ENCODE results near the gene TMEM229B.

The TMEM229B gene

DNA sequence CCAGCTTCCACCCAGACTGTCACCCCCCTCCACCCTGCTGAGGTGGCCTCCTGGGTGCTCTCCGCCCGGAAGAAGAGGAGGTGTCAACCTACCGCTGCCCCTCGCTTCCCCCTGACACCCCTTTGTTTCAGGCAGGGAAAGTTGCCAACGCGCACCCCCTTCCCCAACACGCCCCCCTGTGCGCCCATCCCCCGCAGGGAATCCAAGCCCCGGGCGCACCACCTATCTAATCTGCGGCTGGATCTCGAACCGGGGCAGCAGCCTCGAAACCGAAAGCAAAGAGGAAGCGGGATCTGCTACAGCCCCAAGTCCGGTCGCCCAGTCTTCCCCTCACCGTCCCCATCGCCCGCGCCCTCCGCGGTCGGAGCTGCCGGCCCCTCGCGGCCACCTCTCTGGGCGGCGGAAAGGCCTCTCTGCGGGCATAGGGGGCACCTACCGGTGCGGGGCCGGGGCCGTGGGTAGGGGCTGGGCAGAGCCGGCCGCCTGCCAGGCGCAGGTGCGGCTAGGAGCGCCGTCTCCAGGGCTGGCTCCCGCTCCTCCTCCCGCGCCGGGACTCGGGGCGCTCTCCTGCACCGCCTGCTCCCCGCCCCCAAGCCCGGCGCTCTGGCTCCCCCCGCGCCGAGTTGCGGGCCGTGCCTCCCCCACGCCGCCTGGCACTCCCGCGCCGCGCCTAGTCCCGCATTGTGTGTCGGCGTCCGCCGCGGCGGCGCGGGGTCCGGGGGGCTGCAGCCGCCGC, 26.3 kb upstream of the TMEM229B start:
- DNase-seq = peak; percentile 36

DNA sequence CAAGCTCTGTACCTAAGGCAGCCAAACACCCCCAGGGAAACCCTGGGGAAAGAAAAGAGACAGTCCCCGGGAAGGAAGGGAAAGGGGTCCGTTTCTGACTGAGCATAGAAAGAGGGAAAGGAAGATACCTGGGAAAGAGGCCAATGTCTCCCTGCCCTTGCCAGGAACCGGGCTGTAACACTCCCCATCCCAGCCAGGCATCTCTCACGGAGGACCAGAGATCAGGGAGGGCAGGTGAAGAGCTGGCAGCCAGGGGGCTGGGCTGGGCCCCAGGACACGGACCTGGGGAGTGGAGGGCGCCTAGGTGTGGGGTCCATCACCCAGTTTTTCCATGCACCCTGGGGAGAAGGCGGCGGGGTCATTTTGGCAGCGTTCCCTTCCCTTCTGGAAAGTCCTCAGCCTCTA, 25.7 kb upstream of the TMEM229B start:
- DNase-seq = no peak

DNA sequence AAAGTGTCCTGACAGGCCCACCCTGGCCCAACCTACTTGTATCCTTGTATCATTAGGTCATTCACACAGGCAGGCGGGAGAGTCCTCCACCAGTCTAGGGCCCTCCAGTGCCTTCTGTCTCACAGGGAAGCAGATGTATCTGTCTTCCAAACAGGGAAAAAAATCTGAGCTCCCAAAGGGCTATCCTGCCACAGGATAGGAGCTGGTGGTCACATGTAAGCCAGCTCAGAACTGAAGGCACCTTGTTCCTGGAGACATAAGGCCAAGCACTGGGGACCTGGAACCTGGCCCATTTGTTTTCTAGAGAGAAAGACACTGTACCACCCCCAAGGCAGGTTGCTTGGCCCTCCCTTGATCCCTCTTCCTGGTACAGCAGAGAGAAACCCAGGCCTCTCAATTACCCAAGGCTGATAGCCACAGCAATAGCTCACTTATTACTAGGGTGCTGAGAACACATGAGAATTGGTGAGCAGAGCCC, 25.1 kb upstream of the TMEM229B start:
- DNase-seq = no peak

DNA sequence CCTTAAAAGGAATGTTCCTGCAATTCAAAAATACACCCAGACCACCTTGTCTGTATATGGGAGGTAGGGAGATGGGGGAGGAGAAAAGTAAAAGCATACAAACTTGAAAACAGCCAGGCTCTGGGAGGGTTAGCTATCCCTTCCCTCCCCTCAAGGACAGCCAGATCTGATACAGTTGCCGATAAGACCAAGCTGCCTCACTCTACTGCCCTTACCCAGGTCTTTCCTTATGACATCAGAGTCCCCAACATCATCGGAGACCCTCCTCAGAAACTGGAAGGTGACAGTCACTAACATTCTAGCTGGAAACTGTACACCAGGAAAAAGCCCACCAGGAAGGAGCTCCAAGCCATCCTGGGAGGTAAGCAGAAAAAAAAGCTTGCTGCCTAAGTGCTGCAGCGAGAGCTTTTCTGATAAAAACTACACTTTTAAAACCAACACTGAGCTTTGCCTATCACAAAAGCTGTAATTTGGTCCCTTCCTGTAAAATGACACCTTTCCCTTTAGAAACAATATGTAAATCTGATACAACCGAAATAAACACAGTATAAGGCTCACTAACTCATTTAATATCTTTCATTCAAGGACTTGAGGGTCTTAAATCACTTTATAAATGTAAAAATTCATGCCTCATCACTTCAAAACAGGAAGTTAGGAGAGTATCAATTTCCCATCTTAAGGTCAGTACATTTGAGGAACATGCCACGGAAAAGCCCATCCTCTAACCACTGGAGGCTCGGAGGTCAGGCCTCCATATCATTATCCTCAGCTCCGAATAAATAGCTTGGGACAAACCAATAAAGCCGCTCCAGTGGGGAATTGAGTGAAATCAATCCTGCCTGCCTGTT, 24.2 kb upstream of the TMEM229B start:
- no peak for DNase-seq

DNA sequence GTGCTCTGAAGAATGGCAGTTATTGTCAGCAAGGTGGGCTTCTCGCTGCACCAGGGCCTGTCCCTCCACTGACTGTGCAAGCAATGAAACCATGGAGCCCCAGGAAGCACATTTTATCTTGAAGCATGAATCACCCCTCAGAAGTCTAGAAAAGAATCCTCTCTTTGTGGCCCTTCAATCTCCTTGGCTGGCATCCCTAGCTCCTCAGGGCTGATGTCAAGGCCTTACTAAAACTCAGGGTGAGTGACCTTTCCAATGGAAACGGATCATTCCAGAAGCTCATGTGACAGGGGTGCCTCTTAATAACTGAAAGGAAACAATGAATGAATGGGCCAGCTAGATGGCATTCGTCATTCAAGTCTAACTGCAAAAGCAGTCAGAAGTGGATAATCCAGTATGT, 22.3 kb upstream of the TMEM229B start:
- no peak for DNase-seq

DNA sequence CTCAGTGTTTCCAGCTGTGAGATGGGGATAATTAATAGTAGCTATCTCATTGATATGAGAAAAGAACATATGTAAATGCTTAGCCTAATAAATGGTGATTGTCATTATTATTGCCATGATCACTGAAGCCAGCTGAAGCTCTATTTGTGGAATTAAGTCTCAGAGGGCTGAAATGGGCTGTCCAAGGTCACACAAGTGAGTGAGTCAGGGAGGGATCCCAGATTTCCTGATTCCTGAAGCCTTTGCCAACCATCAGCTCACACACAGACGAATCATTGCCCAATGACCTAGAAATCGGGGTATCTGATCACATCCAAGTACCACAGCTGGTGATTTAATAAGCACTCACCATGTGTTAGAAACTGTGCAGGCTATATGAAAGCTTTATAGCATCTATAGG, 21.6 kb upstream of the TMEM229B start:
- no peak for DNase-seq

DNA sequence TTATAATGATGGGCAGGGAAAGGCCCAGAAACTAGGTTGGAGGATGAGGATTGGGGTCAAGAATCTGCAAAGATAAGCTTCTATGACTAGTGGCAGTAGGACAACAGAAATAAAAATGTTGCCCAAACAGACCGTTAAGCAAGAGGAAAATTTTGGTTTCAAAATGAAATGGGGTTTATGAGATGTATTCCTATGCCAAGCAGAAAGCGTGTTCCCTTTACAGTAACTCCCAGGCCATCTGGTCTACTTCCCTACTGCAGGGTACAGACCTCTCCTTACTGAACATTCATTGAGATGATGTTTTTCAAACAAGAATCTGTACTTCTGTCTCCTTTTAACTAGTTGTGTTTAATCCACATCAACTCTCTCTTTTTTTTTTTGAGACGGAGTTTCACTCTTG, 20.4 kb upstream of the TMEM229B start:
- no peak for DNase-seq

DNA sequence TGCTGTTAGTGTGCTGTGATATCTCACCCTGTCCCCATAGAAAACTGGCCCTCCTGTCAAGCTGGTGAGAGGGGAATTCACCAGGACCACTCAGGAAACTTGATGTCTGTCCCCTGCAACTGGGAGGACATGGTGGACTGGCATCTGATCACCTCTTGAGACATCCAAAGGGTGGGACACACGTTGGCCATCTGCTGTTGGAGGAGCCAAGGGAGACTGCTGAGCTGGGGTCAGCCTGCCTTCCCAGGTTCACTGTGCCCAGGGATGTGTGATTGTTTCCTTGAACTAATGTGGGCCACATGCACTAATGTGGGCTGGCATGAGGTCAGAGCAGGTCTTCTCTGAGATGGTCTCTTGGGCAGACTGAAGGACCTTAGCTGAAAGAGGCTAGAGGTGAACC, 16.7 kb upstream of the TMEM229B start:
- no peak for DNase-seq

DNA sequence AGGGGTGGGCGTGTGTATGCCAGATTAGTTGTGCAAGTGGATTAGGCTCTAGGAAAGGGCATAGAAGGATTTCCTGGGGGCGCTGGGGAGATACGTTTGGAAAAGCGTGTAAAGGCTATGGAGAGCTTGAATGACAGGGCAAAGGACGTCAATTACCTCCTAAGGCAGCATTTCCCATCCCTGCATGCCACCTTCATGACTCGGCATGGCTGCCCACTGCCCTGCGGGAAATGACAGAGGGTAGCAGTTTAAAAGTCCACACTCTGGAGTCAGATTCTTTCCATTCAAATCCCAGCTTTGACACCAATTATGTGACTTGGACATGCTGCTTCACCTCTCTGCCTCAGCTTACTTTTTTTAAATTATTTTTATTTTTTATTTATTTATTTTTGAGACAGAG, 14.8 kb upstream of the TMEM229B start:
- DNase-seq = no peak

DNA sequence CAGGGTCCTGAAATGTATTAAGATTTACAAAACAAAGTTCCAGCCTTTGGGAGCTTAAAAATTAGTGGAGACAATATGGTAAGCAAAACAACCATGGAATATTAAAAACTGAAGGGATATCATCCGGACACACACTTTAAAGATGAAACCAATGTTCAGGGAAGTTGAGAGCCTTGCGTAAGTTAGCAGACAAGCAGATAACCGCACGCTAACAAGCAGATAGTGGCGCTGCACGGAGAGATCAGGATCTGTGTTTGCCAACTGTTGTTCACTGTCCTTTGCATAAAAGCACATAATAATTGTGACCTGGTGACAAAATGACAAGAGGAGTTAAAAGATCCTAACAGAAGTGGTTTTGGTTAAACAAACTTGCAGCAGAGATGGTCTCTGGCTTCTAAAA, 14.3 kb upstream of the TMEM229B start:
- no peak for DNase-seq

DNA sequence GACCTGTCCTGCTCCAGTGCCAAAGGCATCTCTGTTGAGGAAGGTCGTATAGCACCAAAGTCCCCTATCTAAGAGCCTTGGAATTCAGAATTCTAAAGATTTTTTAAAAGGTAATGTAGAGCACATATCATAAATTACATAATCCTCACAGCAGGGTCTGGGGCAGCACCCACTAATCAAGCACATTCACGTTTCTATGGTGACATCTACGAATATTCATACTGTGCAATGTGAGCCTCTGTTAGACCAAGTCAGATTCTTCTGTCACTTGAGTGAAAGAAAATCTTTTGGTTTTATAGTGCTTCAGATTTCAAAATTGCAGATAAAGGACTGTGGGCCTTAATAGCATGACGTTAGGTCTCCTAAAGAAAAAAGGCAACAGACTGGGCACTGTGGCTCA, 13.1 kb upstream of the TMEM229B start:
- no peak for DNase-seq

DNA sequence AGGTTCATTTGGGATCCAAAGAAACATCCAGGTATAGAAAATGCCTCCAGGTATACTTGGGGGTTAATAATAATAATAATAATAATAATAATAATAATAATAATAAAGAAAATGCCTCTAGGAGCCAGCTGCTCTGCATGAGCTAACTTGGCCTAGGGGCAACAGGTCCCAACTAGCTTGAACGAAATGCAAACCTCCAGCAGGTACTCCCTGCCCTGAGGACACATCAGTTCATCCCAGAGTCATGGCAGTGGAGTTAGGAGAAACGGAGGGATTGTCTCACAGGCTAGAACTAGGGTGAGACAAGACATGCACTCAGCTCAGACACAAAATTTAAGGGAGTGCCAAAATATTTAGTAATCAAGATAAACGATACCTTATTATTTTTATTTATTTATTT, 12.5 kb upstream of the TMEM229B start:
- DNase-seq = no peak

DNA sequence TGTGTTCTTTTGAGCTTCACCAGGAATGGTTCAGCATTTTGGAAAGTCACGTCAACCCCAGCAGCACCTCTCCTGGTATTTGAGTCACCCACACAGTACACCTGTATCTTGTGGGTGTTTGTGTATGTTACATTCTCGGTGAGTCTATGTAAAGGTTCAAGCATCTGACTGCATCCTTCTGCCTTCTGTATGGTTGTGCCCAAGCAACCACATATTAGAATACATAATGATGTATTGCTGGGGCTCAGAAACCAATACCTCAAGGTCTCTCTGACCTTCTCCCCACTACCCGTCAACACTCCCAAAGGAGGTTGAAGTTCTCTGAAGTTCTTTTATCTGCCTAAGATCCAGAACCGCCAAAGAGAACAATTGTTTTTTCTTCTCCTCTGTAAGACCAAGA, 9.2 kb upstream of the TMEM229B start:
- no peak for DNase-seq

DNA sequence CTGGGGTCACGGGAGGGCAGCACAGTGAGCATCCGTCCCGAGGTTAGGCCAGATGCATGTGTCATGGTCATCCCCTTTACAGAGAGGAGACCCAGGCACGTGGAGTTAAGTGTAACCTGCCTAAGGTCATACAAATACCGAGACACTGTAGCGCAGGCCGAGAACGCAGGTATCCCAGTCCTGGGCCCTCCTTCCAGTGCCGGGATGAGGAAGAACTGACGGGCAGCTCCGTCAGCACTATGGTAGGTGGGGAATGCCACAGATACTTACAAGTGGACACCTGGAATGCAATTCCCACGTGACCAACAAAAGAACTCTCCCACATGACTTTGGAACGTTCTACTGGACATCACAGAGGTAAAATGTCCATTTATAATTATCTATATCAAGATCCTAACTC, 8.7 kb upstream of the TMEM229B start:
- DNase-seq = no peak

DNA sequence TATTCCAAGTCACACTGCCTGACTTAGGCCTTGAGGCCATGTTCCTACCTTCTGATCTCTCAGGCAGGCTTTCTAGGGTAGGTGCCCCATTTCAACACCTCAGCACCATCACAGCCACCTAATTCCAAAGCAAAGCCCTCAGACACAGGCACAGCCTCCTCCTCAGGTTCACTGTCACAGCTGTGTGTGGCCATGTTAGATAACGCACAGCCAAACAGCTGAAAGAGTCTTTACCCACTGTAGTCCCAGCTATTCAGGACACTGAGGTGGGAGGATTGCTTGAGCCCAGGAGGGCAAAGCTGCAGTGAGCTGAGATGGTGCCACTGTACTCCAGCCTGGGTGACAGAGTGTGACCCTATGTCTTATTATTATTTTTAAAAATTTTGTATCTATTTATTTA, 7.3 kb upstream of the TMEM229B start:
- DNase-seq = no peak

DNA sequence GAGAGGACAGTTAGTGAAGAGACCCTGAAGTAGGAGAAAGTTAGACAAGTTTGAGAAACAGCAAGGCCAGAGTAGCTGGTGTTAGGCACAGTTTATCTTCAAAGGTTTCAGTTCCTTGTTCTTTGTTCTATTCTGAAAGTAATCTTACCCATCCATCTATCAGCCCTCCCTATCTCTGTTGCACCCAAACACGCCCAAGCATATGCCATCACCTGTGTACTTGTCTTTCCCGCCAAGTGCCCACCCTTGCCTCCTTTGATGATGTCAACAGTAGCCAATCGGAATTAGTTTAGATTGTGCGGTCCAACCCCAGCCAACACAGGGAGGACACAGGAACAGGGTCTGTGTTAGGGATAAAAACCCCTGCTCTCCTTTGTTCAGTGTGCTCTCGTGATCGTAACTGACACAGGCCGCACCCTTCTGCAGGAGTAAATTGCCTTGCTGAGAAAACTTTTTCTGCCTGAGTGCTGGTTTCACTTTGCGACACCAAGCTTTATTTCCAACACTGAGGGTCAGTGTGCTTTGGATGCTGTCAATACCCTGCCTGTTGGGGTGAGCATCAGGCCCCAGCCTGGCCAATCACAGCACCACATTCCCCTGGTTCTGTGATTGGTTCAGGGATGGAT, 4.7 kb upstream of the TMEM229B start:
- DNase-seq = no peak

DNA sequence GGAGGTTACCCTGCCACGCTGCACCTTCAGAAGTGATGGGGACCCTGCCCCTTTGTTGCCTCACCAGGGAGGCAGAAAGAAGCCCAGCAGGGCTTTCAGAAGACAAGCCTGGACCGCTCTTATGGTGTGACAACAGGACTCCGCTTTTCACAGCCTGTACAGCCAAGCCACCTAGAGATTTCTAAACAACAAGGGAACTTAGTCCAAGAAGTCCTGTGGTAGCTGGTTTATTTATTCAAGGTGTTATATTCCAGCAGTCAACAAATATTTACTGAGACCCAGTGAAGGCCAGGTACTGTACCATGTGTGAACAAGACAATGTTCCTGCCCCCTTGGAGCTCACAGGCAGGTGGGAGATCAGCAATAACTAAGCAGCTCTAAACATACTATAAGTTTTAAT, 4.0 kb upstream of the TMEM229B start:
- DNase-seq = no peak

DNA sequence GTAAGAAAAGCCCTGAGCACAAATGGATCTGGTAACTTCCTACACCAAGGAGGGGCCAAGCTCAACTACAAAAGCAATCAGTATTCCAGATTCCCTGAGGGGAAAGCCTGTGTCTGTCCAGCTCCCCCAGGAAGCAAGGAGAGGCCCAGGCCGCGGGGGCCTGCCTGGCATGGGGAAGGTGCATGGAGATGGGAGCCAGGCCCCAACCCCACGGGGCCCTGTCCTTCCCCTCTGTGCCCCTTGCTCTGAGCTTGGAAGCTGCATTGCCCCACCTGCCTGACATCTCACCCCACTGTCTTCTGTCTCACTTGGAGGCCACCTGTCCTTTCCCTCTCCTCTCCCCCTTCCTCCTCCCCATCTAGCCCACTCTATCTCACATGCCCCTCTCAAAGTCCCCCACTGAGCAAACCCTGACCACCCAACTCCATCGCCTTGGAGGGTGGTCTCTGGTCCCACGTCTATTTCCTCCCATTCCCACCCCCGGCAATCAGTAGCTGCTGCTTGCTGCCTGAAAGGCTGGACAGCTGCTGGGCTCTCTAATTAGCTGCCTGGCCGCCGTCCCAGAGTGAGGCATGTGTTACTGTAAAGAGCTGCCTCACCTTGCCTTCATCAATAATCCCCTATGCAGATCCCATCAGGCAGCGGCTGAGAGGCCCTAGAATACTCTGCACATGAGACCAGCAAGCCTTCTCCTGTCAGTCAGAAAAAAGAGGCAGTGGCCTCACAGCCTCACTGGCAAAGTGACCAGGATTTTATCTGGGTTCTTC, 3.4 kb upstream of the TMEM229B start:
- DNase-seq = no peak

DNA sequence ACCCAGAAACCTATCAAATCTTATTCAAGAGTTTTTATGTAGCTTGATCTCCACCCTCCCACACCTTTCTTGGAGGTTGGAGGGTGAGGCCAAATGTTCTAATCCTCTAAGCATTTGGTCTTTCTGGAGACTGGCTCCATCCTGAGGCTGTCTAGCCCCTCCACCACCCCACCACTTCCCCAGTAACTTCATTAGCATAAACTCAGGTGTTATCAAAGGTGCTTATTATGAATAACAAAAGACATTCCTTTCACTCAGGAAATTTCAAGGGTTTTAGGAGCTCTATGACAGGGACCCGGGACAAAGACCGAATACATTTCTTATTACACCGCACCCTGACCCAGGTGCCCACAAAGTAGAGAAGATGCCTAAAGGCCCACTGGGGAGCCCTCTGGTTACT, 2.8 kb upstream of the TMEM229B start:
- no peak for DNase-seq

DNA sequence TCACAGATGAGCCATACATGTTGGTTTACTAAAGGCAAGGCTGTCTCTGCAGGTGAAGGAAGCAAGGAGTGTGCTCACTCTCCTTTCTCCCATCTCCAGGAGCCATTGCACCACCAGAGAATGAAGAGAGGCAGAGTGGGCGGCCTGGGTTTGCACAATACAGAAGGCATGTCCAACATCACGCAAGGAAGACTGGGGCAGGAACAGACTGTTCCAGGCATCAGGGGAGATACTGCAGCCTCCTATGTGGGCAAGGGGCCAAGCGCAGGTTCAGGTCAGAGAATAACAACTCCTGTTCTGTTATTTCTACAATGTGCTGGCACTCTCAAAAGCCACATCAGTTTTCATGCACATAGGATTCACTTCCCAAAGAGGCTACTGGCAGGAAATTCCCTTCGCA, 1.7 kb upstream of the TMEM229B start:
- DNase-seq = no peak

DNA sequence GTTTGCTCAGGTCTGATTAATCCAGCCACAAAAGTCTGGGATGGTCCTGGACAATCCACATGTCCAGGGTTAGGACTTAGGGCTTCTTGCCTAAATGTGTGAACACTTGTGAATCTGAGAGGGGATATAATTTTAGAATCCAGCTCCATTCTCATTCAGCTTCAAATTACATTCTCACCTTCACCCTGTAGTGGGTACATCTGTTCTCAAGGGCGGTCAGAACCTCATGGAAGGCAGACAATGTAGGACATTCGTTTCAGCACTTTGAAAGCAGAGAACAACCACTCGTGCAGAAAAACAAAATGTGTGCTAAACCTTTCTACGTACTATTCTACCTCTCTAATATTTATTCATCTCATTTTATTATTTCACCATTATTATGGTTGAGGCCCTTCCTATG, 1.2 kb downstream of the TMEM229B start:
- no peak for DNase-seq

DNA sequence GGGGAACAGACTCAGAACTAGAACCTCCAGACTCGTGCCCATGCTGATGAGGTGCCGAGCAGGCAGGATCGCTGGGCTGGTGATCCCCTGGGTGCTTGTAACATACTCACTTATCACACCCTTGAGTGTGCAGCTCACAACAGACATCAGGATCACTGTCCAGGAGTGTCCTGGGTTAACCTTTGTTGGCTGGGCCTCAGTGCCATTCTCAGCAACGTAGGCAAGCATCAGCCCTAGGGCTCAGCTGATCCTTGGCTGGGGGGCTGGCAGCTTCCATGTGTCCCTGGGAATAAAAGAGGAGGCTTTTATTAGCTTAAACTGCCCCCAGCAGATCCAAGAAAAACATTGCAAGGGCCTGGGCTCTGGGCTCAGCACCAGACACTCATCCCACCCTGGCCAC, 1.6 kb downstream of the TMEM229B start:
- DNase-seq = no peak

DNA sequence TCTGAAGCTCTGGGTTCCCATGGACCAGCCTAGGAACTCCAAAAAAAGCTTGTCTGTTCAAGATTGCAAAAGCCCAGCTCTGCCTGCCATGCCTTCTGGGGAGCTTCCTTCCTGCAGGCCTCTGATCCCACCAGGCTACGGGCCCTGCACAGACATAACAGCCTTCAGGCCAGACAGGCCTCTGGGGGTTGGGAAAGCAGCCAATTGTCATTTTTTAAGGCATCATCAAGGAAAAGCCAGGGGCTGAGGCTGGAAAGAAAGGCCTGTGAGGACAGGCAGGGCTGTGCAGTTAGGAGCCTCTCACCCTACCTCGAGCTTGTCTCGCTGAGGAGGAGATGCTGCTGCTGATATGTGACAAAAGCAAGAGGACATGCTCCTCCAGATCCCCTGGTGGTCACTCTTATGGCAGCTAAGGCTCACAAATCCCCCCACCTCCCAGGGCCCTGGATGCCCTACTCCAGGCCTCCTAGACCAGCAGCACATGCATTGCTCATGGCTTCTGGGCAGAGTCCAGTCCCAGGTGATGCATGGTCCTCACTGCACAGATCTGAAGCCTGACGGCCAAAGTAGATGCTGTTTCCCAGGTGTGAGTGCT, 2.9 kb downstream of the TMEM229B start:
- no peak for DNase-seq
